ENCODE results near the gene CEP250.

CEP250 gene

DNA sequence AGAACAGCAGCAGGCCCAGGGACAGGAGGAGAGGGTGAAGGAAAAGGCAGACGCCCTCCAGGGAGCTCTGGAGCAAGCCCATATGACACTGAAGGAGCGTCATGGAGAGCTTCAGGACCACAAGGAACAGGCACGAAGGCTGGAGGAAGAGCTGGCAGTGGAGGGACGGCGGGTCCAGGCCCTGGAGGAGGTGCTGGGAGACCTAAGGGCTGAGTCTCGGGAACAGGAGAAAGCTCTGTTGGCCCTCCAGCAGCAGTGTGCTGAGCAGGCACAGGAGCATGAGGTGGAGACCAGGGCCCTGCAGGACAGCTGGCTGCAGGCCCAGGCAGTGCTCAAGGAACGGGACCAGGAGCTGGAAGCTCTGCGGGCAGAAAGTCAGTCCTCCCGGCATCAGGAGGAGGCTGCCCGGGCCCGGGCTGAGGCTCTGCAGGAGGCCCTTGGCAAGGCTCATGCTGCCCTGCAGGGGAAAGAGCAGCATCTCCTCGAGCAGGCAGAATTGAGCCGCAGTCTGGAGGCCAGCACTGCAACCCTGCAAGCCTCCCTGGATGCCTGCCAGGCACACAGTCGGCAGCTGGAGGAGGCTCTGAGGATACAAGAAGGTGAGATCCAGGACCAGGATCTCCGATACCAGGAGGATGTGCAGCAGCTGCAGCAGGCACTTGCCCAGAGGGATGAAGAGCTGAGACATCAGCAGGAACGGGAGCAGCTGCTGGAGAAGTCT, 48.6 kb downstream of the CEP250 start:
- no peaks in the 10 kb centered on the region for H4K20me1 ChIP-seq (ENCODE audit: insufficient read depth, low read length, poor library complexity, severe bottlenecking)
- H3K27me3 ChIP-seq (ENCODE audit: insufficient read depth, low read length, poor library complexity, severe bottlenecking), result no peaks in the 10 kb centered on the region
- TF ChIP-seq EZH2phosphoT487 (IDR thresholded peaks at IDR 0.05; ENCODE audit: borderline replicate concordance), result no peak
- no peak for TF ChIP-seq CTCF (conservative IDR thresholded peaks at IDR 0.05; ENCODE audit: low read length)
- H3K9me3 ChIP-seq (ENCODE audit: insufficient read depth, low read depth, low read length), result no peaks in the 10 kb centered on the region
- H3K4me1 ChIP-seq (ENCODE audit: insufficient read depth, low read length, poor library complexity, severe bottlenecking), result peaks cover 9% of the 10 kb centered on the region
- H3K9ac ChIP-seq (ENCODE audit: low read depth, low read length, poor library complexity, severe bottlenecking), result no peak overlapping the region
- peaks cover 62% of the 10 kb centered on the region; the same call in 1 of the 2 replicates for H3K36me3 ChIP-seq (ENCODE audit: insufficient read depth, low read length)
- H3K9me2 ChIP-seq (replicated peaks; ENCODE audit: low read depth, low read length), result no peaks in the 10 kb centered on the region
- no peaks in the 10 kb centered on the region for H3K79me2 ChIP-seq (ENCODE audit: insufficient read depth, low read length)
- H3K4me2 ChIP-seq (ENCODE audit: low read depth, low read length, poor library complexity, severe bottlenecking), result no peak overlapping the region
- no peaks in the 10 kb centered on the region for H3F3A ChIP-seq (ENCODE audit: low read depth)
- H2AFZ ChIP-seq (ENCODE audit: low read length), result no peak overlapping the region
- no peak overlapping the region for H3K4me3 ChIP-seq (ENCODE audit: low read length, poor library complexity, severe bottlenecking)

GRCh38 chr20:35504751-35505150, 49.4 kb downstream of the CEP250 start:
- Histone ChIP-seq H3K27me3 (ENCODE audit: insufficient read depth, low read length, poor library complexity, severe bottlenecking) (no peaks in the 10 kb centered on the region), H3F3A (ENCODE audit: low read depth) (no peaks in the 10 kb centered on the region), H2AFZ (ENCODE audit: low read length) (no peak overlapping the region), H3K79me2 (ENCODE audit: insufficient read depth, low read length) (no peaks in the 10 kb centered on the region), H3K9me3 (ENCODE audit: insufficient read depth, low read depth, low read length) (no peaks in the 10 kb centered on the region), H3K9me2 (replicated peaks; ENCODE audit: low read depth, low read length) (no peaks in the 10 kb centered on the region), H3K4me3 (ENCODE audit: low read length, poor library complexity, severe bottlenecking) (no peak overlapping the region), H3K4me1 (ENCODE audit: insufficient read depth, low read length, poor library complexity, severe bottlenecking) (peaks cover 9% of the 10 kb centered on the region), H3K4me2 (ENCODE audit: low read depth, low read length, poor library complexity, severe bottlenecking) (no peak overlapping the region), H3K9ac (ENCODE audit: low read depth, low read length, poor library complexity, severe bottlenecking) (no peak overlapping the region), H3K36me3 (ENCODE audit: insufficient read depth, low read length) (peaks cover 62% of the 10 kb centered on the region; the same call in 1 of the 2 replicates), H4K20me1 (ENCODE audit: insufficient read depth, low read length, poor library complexity, severe bottlenecking) (no peaks in the 10 kb centered on the region)
- TF ChIP-seq CTCF (conservative IDR thresholded peaks at IDR 0.05; ENCODE audit: low read length) (no peak), EZH2phosphoT487 (IDR thresholded peaks at IDR 0.05; ENCODE audit: borderline replicate concordance) (no peak)

- H3K9me2 ChIP-seq (replicated peaks; ENCODE audit: low read depth, low read length), result no peaks in the 10 kb centered on the region
- H3K9ac ChIP-seq (ENCODE audit: low read depth, low read length, poor library complexity, severe bottlenecking), result no peak overlapping the region
- no peak overlapping the region for H3K4me3 ChIP-seq (ENCODE audit: low read length, poor library complexity, severe bottlenecking)
- H3K4me1 ChIP-seq (ENCODE audit: insufficient read depth, low read length, poor library complexity, severe bottlenecking), result peaks cover 9% of the 10 kb centered on the region
- no peak for TF ChIP-seq CTCF (conservative IDR thresholded peaks at IDR 0.05; ENCODE audit: low read length)
- H3F3A ChIP-seq (ENCODE audit: low read depth), result no peaks in the 10 kb centered on the region
- H3K36me3 ChIP-seq (ENCODE audit: insufficient read depth, low read length), result peaks cover 64% of the 10 kb centered on the region; the same call in 1 of the 2 replicates
- H3K9me3 ChIP-seq (ENCODE audit: insufficient read depth, low read depth, low read length), result no peaks in the 10 kb centered on the region
- no peak overlapping the region for H3K4me2 ChIP-seq (ENCODE audit: low read depth, low read length, poor library complexity, severe bottlenecking)
- H3K27me3 ChIP-seq (ENCODE audit: insufficient read depth, low read length, poor library complexity, severe bottlenecking), result no peaks in the 10 kb centered on the region
- no peaks in the 10 kb centered on the region for H4K20me1 ChIP-seq (ENCODE audit: insufficient read depth, low read length, poor library complexity, severe bottlenecking)
- H2AFZ ChIP-seq (ENCODE audit: low read length), result no peak overlapping the region
- no peaks in the 10 kb centered on the region for H3K79me2 ChIP-seq (ENCODE audit: insufficient read depth, low read length)
Measured at GRCh38 chr20:35506179-35506578, 50.8 kb downstream of the CEP250 start.

All from Loucy (cell line).